GM21825 (cell line): ENCODE data around the gene IRAK1.
A peak's percentile ranks its signal among the peaks of the same experiment; 100 is the strongest.

Experiments
- ATAC-seq: cut with Tn5 transposase; IDR thresholded peaks from one replicate; pipeline ENCODE4 v1.9.1; 2021; ENCODE audit warnings: mild to moderate bottlenecking, moderate library complexity; ENCODE audit not compliant: unreplicated experiment

The IRAK1 gene

DNA sequence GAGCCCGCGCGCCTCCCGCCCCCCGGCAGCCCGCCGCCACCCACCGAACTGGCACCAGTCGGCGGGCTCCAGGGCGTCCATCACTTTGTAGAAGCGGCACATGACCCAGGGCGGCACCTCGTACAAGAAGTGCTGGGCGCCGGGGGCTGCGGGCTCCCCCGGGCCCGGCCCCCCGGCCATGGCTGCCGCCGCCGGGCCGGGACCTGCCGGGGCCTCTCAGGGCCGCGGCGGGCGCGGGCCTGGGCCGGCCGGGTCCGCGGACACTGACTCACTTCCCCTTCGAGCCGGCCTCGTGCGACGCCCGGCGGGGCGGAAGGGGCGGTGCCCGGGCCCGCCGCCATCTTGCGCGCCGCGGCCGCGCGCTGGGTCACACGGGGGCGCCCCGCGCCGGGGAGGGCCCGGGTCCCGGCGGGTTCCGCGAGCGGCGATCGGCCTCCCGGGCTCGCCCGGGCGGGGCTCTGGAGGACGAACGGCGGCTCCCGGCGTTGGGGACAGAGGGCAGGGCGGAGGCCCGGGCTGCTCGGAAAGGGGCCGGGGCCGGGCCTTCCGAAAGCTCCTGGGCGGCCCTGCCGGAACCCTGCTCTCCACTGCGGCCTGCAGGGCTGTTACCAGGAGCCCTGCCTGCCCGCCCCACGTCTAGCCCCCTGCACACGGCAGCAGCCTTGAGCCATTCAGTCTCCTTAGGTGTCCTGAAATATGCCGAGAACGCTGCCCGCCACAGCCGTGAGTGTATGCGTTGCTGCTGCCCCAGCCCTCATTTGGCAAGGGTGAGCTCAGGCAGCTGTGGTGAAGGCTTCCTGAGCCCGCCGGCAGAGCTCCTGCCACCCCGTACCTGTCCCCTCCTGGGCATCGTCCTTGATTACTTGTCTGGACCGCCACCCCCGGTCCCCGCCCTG, at the start of gene IRAK1:
Gene IRAK1, minus strand, starts transcription at position 270 of the 896 bp plus-strand sequence. Its CDS starts 90 bp downstream, at position 180.
- peak; percentile 68 for ATAC-seq

GRCh38 chrX:154068560-154068959, 48.9 kb upstream of the IRAK1 start:
- ATAC-seq, result no peak

DNA sequence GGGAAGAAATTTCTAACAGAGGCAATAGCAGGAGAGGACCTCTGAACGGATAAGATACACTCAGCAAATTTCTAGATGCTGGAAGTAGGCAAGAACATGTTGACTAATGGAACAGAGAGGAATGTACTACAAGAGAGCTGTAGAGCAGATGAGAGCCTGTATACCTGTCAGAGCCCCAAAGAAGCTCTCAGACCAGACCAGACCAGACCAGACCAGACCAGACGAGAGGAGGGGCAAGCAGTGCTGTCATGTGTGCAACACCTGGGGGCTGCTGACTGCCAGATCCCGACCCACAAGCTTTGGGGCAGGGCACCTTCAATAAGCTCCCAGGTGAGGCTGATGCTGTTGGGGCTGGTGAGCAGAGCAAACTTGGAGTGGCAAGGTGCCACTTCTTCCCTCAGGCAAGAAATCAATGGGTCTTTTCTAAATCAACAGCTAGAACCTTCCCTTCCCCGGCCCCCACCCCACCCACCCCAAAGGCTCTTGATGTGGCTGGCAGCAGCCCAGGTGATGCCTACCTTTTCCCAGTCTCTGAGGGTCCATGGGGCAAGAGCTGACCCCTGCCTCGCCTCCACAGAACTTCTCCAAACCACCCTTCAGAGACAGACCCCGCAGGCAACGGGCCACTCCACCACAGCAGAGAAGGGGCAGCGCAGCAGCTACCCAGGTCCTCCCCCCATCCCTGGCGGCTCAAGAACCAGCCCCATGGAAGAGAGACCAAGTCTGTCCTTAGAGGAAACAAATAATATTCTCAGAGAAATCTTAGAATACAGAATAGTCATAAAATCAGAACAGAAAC, 45.1 kb upstream of the IRAK1 start:
- no peak for ATAC-seq

- no peak for ATAC-seq
Measured at GRCh38 chrX:154063234-154063633, 43.5 kb upstream of the IRAK1 start.

DNA sequence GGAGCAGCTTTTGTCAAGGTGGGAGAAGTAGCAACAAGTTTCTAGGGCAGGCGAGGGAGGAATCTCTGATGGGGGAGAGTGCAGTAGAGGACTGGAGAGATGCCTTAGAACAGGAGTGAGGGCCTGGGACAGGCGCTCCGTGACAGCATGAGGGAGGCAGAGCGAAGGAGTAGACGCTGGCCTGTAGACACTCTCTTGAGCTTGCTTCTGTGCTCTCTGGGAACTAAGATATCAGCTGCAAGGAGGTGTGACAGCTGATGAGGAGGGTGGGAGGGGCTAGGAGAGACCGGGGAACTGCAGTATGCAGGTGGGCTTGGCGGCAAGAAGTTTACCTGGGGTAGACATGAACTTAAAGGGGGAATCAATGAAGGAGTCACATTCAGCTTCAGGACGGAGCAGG, 42.1 kb upstream of the IRAK1 start:
- no peak for ATAC-seq

- no peak for ATAC-seq
Measured at GRCh38 chrX:154059729-154060245, 40.1 kb upstream of the IRAK1 start.

DNA sequence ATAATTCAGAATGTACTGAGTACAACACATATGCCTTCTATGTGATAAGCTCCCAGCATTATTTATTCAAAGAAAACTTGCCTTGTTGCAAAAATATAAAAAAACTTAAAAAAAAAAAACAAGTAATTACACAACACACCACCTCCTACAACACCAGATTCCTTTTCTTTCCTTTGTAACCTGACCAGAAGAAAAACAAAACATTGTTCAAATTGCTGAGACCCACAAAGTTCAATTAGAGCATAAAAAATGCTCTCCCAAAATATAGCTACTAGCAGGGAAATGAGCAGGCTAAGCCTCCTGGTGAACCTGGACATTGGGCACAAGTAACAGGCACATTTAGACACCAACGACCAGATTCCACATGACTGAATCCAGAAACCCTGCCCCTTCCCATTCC, 39.5 kb upstream of the IRAK1 start:
- no peak for ATAC-seq

DNA sequence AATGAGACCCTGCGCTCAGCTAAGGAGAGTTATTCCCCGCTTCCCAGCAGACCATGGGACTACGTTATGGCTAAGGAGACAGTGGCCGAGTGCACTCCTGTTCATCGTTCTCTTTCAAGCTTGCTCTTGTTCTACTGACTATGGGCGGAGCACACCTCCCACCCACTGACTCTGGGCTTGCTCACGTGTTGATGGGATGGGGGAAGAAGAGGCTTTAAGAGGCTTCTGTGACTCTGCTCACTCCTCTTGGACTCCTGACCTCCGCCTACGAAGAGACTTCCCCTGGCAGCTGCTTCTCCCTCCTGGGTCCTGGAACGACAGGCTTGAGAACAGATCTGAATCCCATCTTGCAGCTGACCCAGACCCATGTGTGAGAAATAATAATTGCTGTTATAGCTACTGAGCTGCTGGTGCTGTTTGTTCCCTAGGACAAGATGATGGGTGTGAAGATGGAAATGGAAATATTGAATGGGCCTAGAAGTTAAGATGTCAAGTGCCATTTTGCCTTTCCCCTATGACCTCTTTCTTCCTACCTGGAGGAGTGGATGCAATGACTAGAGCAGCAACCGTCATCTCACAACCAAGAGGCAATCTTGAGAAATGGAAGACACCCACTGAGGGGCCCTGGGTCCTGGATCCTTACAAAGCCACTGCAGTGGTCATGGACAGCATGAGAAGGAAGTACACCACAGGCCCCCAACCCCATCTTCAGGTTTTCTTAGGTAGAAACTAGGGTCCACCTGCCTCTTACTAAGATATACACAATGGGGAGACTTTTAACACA, 38.7 kb upstream of the IRAK1 start:
- ATAC-seq, result no peak

GRCh38 chrX:154057791-154058190, 38.1 kb upstream of the IRAK1 start:
- no peak for ATAC-seq

GRCh38 chrX:154056770-154057241, 37.1 kb upstream of the IRAK1 start:
- ATAC-seq, result no peak

DNA sequence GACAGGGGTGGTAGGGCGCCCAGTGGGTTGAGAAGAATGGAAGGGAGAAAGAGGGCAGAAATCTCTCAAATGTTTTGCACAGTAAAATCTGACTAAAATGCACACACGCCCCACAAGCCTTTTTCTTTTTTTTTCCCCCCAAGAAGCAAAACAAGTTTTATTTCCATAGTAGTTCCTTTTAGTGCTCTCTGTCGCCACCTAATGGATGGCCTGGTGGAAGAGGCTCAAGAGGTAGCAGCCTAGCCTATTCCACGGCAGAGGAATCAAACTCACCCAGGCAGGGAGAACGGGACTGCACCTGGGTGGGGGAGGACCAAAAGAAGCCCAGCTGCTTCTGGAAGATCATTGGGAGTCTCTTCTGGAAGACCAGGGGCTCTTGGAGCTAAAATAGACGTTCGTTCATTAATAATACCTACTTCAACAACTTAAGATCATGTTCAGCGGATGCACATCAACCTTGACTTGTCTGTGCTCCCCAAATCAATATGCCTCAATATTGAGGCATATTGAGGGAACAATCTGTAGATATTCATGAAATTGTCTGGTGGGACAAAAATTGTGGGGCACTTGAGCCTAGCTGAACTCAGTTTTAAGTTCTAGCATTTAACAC, 31.6 kb upstream of the IRAK1 start:
- ATAC-seq, result no peak

DNA sequence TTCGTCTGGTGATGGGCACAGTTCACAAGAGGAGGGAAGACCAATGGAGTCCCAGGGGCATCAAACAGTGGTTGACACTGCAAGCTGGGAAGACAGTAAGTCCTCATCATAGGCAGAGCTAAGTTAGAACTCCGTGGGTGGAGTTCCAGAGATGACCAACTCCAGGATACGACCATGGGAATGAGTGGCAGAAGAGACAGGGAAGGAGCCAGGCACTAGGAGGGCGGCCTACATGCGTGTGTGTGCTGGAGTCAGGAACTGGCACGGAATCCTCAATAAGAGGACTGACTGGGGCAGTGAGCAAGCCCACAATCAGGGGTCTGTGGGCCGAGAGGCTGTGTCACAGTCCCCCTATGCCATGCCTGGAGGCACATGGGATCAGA, 30.4 kb upstream of the IRAK1 start:
- ATAC-seq, result no peak

DNA sequence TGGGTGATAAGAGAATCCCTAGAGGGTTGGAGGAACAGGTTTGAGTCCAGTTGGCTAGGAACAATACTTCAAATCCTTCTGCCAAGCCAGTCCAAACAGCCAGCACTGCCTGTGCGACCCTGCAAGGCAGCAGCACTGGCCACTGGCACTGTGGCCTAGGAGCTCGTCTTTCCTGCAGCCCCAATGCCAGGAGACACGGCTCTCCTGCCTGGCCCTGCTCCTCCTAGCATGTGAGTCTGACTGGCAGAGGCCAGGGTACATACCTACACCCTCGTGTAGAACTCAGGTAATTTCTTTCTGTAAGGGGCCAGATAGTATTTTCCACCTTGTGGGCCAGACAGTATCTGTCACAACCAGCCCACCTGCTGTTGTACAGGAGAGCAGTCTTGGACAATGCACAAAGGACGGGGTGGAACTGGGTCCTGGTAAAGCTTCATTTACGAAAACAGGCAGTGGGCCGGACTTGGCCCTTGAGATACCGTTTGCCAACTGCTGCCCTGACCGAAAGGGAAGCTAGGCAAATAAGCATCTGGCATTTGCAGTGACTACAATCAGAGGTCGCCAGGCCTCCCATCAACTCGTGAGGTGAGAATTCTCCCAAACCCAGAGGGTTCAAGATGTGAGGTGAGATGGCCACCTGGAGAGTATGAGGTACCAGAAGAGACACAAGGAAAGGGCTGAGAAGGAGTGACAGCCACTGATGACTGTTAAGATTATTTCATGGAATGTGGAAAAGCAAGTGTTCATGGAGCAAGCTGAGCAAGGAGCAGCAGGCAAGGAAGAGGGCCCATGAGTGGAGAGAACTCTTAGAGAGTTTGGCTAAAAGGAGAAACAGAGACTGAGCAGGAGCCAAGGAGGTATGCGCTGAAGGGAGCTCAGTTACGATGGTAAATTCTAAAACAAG, 29.8 kb upstream of the IRAK1 start:
- ATAC-seq, result no peak

DNA sequence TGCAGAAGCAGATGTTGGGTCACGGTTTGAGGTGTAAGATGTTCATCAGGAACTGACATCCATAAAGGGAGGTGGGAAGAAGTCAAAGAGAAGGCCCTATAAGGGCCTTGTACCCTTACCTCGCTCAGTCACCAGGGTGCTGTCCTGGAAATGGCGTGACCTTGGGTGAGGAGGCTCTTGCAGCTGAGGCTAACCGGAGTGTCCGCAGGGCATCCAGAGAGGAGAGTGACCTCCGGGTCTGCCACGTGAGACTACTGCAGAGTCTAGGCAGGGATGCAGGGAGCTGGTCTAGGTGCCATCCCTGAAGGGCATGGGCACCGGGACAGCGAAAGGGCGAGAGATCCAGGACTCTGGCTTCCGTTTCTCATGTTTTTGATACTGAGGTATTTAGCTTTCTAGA, 28.7 kb upstream of the IRAK1 start:
- no peak for ATAC-seq

DNA sequence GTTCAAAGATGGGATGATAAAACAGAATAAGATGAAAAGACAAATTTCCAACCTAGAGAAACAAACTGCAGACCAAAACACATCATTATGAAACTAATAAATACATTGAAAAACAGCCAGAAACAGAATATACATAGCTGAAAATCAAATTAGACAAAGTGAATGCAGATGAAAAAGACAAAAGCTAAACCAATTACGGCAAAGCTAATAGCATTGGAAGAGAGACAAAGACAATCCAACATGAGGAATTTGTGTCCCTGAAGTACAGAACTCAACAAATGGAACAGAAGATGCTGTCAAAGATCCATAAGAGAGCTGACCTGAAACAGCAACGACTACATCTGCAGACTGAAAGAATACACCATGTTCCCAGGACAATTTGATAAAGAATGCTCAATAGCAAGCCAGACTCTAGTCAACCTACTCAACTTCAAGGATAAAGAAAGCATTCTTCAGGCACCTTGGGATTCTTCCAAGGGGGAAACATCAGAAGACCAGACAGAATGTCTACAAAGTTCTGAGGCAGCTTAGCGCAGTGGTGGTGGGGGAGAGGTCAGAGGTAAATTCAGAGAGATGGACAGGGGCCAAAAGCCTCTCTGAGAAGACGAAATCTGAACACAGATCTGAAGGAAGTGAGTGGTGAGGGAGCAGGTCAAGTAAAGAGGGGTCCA, 27.4 kb upstream of the IRAK1 start:
- no peak for ATAC-seq

DNA sequence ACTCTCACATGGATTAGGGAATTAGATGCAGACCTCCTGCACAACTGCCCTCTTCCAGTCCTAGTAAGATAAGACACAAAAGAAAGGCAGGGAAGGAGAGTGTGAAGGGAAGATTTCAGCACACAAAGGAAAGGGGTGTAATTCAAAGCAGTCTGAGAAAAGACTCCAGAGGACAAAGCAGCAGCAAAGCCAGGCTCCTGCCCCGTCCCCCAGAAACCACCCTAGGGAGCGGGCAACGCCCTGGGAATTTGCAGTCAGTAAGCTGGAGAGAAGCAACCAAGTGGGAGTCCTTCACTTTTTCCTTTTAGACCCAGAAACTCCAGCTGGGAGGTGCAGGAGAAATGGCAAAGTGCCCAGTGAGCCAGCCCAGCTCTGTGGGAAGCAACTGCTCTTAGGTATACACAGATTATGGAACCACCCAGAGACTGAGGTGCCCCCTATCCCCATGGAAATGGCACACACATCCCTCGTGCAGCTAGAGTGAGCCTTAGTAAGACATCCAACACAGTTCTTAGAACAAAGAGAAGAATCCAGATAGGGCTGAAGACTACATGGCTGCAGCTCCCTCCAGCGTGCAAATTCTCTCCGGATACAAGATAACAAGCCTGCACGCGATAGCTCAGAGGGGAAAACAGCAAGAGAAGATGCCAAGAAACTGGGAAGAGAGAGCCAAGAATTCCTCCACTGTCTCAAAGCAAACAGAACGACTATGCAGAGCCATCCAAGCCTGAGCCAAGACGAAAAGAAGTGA, 26.5 kb upstream of the IRAK1 start:
- no peak for ATAC-seq

- no peak for ATAC-seq
Measured at GRCh38 chrX:154044091-154044490, 24.4 kb upstream of the IRAK1 start.
